Neural cell (in vitro differentiated cells): Measurements from ENCODE around the gene SLC39A3. TPM values are rescaled to one million over a fixed set of nuclear protein-coding genes. Genes with fewer than 3 reads are reported as not detected.

ENCODE experiments used
- H2AFZ ChIP-seq: fragments of 200-600, 300-800 bp; sonication (generic), shearing (Covaris generic); 2 replicates; pipeline ENCODE4 v1.6.0; 2014; ENCODE audit warnings: low read depth, mild to moderate bottlenecking, antibody characterized with exemption, low read length, moderate library complexity
- H3F3A ChIP-seq: fragments of 200-600 bp; shearing (Covaris generic); 2 replicates; pipeline ENCODE4 v1.6.1; 2016; ENCODE audit warnings: mild to moderate bottlenecking, moderate library complexity, mixed read lengths, antibody characterized with exemption, low read length; ENCODE audit not compliant: insufficient read depth, poor library complexity, severe bottlenecking
- H3K27ac ChIP-seq: fragments of 200-600, 300-800 bp; sonication (generic), shearing (Covaris generic); 2 replicates; pipeline ENCODE4 v1.5.1; 2014; ENCODE audit warnings: mild to moderate bottlenecking, low read length, moderate library complexity
- H3K27me3 ChIP-seq: fragments of 300-800, 200-600 bp; sonication (generic), shearing (Covaris generic); 2 replicates; pipeline ENCODE4 v1.6.0; 2014; ENCODE audit warnings: mild to moderate bottlenecking, low read depth, low read length, moderate library complexity; ENCODE audit not compliant: insufficient read depth
- H3K36me3 ChIP-seq: fragments of 300-800, 200-600 bp; sonication (generic), shearing (Covaris generic); 2 replicates; pipeline ENCODE4 v1.5.1; 2014; ENCODE audit warnings: mild to moderate bottlenecking, antibody characterized with exemption, low read length, moderate library complexity; ENCODE audit not compliant: insufficient read depth
- H3K4me2 ChIP-seq: fragments of 300-800, 200-600 bp; sonication (generic), shearing (Covaris generic); 2 replicates; pipeline ENCODE4 v1.6.0; 2014; ENCODE audit warnings: mild to moderate bottlenecking, low read length
- H3K4me3 ChIP-seq: fragments of 300-800, 200-600 bp; sonication (generic), shearing (Covaris generic); 2 replicates; pipeline ENCODE4 v1.5.1; 2014; ENCODE audit warnings: mild to moderate bottlenecking, low read length, moderate library complexity
- H3K79me2 ChIP-seq: fragments of 200-600 bp; shearing (Covaris generic); replicated peaks from 2 replicates; pipeline ENCODE4 v1.6.0; 2014; ENCODE audit warnings: mild to moderate bottlenecking, low read length, moderate library complexity; ENCODE audit not compliant: insufficient read depth
- H3K9ac ChIP-seq: fragments of 300-800, 200-600 bp; sonication (generic), shearing (Covaris generic); 2 replicates; pipeline ENCODE4 v1.6.1; 2016; ENCODE audit warnings: mild to moderate bottlenecking, low read length, mixed read lengths
- H3K9me2 ChIP-seq: fragments of 200-600 bp; shearing (Covaris generic); 2 replicates; pipeline ENCODE4 v1.6.1; 2016; ENCODE audit warnings: mild to moderate bottlenecking, low read length, mixed read lengths; ENCODE audit not compliant: insufficient read depth
- H3K9me3 ChIP-seq: fragments of 200-600, 300-800 bp; sonication (generic), shearing (Covaris generic); 2 replicates; pipeline ENCODE4 v1.6.1; 2016; ENCODE audit warnings: mild to moderate bottlenecking, mixed run types, low read length, moderate library complexity, mixed read lengths
- H4K20me1 ChIP-seq: fragments of 200-600 bp; shearing (Covaris generic); 2 replicates; pipeline ENCODE4 v1.6.1; 2016; ENCODE audit warnings: mild to moderate bottlenecking, mixed run types; ENCODE audit not compliant: insufficient read depth
- CTCF ChIP-seq: fragments of 450-650 bp; IDR thresholded peaks from 2 replicates; pipeline ENCODE4 v1.5.1; 2014; ENCODE audit warnings: antibody characterized with exemption, mild to moderate bottlenecking, moderate library complexity; ENCODE audit not compliant: poor library complexity, severe bottlenecking
- EP300 ChIP-seq: fragments of 450-650 bp; conservative IDR thresholded peaks from 2 replicates; pipeline ENCODE4 v1.6.1; 2014; ENCODE audit warnings: antibody characterized with exemption, mild to moderate bottlenecking, moderate library complexity; ENCODE audit not compliant: poor library complexity, severe bottlenecking
- EZH2 ChIP-seq: fragments of 200-600, 300-800 bp; shearing (Covaris generic), sonication (generic); IDR thresholded peaks from 2 replicates; pipeline ENCODE4 v1.6.1; 2014; ENCODE audit warnings: antibody characterized with exemption, low read length, borderline replicate concordance, mild to moderate bottlenecking; ENCODE audit not compliant: insufficient read depth, poor library complexity, severe bottlenecking
- MXI1 ChIP-seq: fragments of 450-650 bp; conservative IDR thresholded peaks from 2 replicates; pipeline ENCODE4 v1.6.1; 2014; ENCODE audit warnings: antibody characterized with exemption, mild to moderate bottlenecking; ENCODE audit not compliant: poor library complexity, severe bottlenecking
- POLR2AphosphoS5 ChIP-seq: IDR thresholded peaks from 2 replicates; pipeline ENCODE4 v1.6.1; 2012
- RAD21 ChIP-seq: fragments of 450-650 bp; conservative IDR thresholded peaks from 2 replicates; pipeline ENCODE4 v1.6.1; 2014; ENCODE audit warnings: antibody characterized with exemption, mild to moderate bottlenecking, moderate library complexity
- REST ChIP-seq: IDR thresholded peaks from 2 replicates; pipeline ENCODE4 v1.6.1; 2012; ENCODE audit warnings: borderline replicate concordance
- SMC3 ChIP-seq: fragments of 450-650 bp; conservative IDR thresholded peaks from 2 replicates; pipeline ENCODE4 v1.6.1; 2014; ENCODE audit warnings: antibody characterized with exemption, mild to moderate bottlenecking, moderate library complexity; ENCODE audit not compliant: poor library complexity
- TAF1 ChIP-seq: IDR thresholded peaks from 2 replicates; pipeline ENCODE4 v1.6.1; 2012; ENCODE audit warnings: low read depth
- polyA plus RNA-seq: library from polyadenylated mRNA; depleted of rRNA; stranded (reverse); fragments of >200 nt; gene quantifications from 2 replicates; pipeline ENCODE4 v1.2.3, GENCODE V29; 2014

Gene SLC39A3
- polyA plus RNA-seq, 1 donor from 2014 or later = 72.8 TPM

GRCh38 chr19:2758601-2759313, 18.9 kb upstream of the SLC39A3 start:
- Histone ChIP-seq H3K9ac (no peak overlapping the region), H3K4me3 (no peak overlapping the region), H3K4me2 (no peak overlapping the region), H3K9me2 (no peaks in the 10 kb centered on the region), H3K9me3 (no peaks in the 10 kb centered on the region), H4K20me1 (no peaks in the 10 kb centered on the region), H3F3A (no peaks in the 10 kb centered on the region), H2AFZ (no peak overlapping the region), H3K27me3 (no peaks in the 10 kb centered on the region), H3K27ac (no peak overlapping the region), H3K79me2 (no peaks in the 10 kb centered on the region), H3K36me3 (no peaks in the 10 kb centered on the region)
- no peak for TF ChIP-seq CTCF
- TF ChIP-seq SMC3 = no peak
- TF ChIP-seq REST = no peak
- TF ChIP-seq RAD21 = no peak
- no peak for TF ChIP-seq POLR2AphosphoS5
- TF ChIP-seq TAF1 = no peak
- no peak for TF ChIP-seq MXI1
- no peak for TF ChIP-seq EP300
- TF ChIP-seq EZH2 = no peak

GRCh38 chr19:2756921-2757881, 17.4 kb upstream of the SLC39A3 start:
- no peak for TF ChIP-seq REST
- no peak for TF ChIP-seq MXI1
- TF ChIP-seq CTCF = no peak
- TF ChIP-seq RAD21 = no peak
- no peak for TF ChIP-seq EZH2
- no peak for TF ChIP-seq SMC3
- no peak for TF ChIP-seq EP300
- no peak for TF ChIP-seq POLR2AphosphoS5
- no peak for TF ChIP-seq TAF1
- Histone ChIP-seq H3K9ac (no peak overlapping the region), H3K27me3 (no peaks in the 10 kb centered on the region), H3K9me3 (no peaks in the 10 kb centered on the region), H3K4me2 (no peak overlapping the region), H4K20me1 (no peaks in the 10 kb centered on the region), H3K27ac (no peak overlapping the region), H3K79me2 (no peaks in the 10 kb centered on the region), H2AFZ (no peak overlapping the region), H3F3A (no peaks in the 10 kb centered on the region), H3K4me3 (no peak overlapping the region), H3K9me2 (no peaks in the 10 kb centered on the region), H3K36me3 (no peaks in the 10 kb centered on the region)
